CD14-positive monocyte (primary cell): ENCODE results near the gene SMPD3. TPM values are rescaled to one million over a fixed set of nuclear protein-coding genes. Genes with fewer than 3 reads are reported as not detected.

Experiments used
- DNase-seq, 3 donors: peaks; one replicate each; pipeline ENCODE4 v3.0.0-alpha.2; 2011 to 2022
- H2AFZ ChIP-seq: 2 replicates; pipeline ENCODE4 v1.6.0; 2012; ENCODE audit warnings: mild to moderate bottlenecking, low read depth, low read length, inconsistent platforms; ENCODE audit not compliant: insufficient read depth, poor library complexity, severe bottlenecking
- H3K27ac ChIP-seq, 2 donors: 1 replicate in 1 of 2; 2 replicates in 1 of 2; pipeline ENCODE4 v1.5.1; 2012 to 2013; ENCODE audit warnings: low read length in 2 of 2, control low read depth in 1 of 2, inconsistent platforms in 1 of 2, low read depth in 1 of 2, mild to moderate bottlenecking in 1 of 2
- H3K27me3 ChIP-seq, 2 donors: one replicate each; pipeline versions ENCODE4 v1.6.0 to v1.6.1; 2011 to 2013; ENCODE audit warnings: low read length in 2 of 2; ENCODE audit not compliant: control insufficient read depth in 2 of 2, insufficient read depth in 2 of 2
- H3K36me3 ChIP-seq, 2 donors: replicated peaks in 1 of 2; 1 replicate in 1 of 2; 2 replicates in 1 of 2; pipeline versions ENCODE4 v1.5.1 to v1.6.1; 2012 to 2013; ENCODE audit warnings: low read length in 2 of 2, control low read depth in 1 of 2, inconsistent platforms in 1 of 2, mild to moderate bottlenecking in 1 of 2; ENCODE audit not compliant: insufficient read depth in 2 of 2, control insufficient read depth in 1 of 2
- H3K4me1 ChIP-seq, 2 donors: 1 replicate in 1 of 2; 2 replicates in 1 of 2; pipeline versions ENCODE4 v1.5.1 to v1.6.1; 2012 to 2013; ENCODE audit warnings: low read length in 2 of 2, control low read depth in 1 of 2, inconsistent platforms in 1 of 2, mild to moderate bottlenecking in 1 of 2, moderate library complexity in 1 of 2; ENCODE audit not compliant: insufficient read depth in 2 of 2, control insufficient read depth in 1 of 2
- H3K4me2 ChIP-seq: replicated peaks from 2 replicates; pipeline ENCODE3; 2012; ENCODE audit warnings: low read length, moderate library complexity, mild to moderate bottlenecking; ENCODE audit not compliant: poor library complexity, severe bottlenecking; ENCODE audit errors: extremely low read depth
- H3K4me3 ChIP-seq, 3 experiments: fragments of 200-600 bp in 1 of 3; sonication (generic) in 1 of 3; replicated peaks in 1 of 3; 1 replicate in 2 of 3; 2 replicates in 1 of 3; pipeline ENCODE4 v1.5.1; 2011 to 2013; ENCODE audit warnings: low read length in 3 of 3, mild to moderate bottlenecking in 3 of 3, control low read depth in 2 of 3, low read depth in 2 of 3, inconsistent platforms in 1 of 3, moderate library complexity in 1 of 3
- H3K79me2 ChIP-seq: 2 replicates; pipeline ENCODE4 v1.6.0; 2012; ENCODE audit warnings: mild to moderate bottlenecking, control low read depth, inconsistent platforms, low read length, moderate library complexity; ENCODE audit not compliant: insufficient read depth
- H3K9ac ChIP-seq: 2 replicates; pipeline ENCODE4 v1.6.0; 2017; ENCODE audit warnings: low read length, mild to moderate bottlenecking; ENCODE audit not compliant: insufficient read depth, poor library complexity, severe bottlenecking
- H3K9me3 ChIP-seq, 2 donors: replicated peaks in 1 of 2; 1 replicate in 1 of 2; 2 replicates in 1 of 2; pipeline versions ENCODE4 v1.5.1 to v1.6.1; 2012 to 2013; ENCODE audit warnings: low read length in 2 of 2, control low read depth in 1 of 2; ENCODE audit not compliant: control insufficient read depth in 1 of 2, insufficient read depth in 1 of 2
- H4K20me1 ChIP-seq: 2 replicates; pipeline ENCODE4 v1.6.0; 2012; ENCODE audit warnings: mild to moderate bottlenecking, low read length, control low read depth, moderate library complexity; ENCODE audit not compliant: insufficient read depth
- H3K27ac Mint-ChIP-seq, 7 donors: one replicate each; pipeline ENCODE4 v1.8.0; 2020; ENCODE audit warnings: mild to moderate bottlenecking in 7 of 7, mixed read lengths in 7 of 7, moderate library complexity in 6 of 7, inconsistent platforms in 2 of 7
- H3K27me3 Mint-ChIP-seq, 3 donors: one replicate each; pipeline ENCODE4 v1.8.0; 2021 to 2022; ENCODE audit warnings: low read depth in 3 of 3, mild to moderate bottlenecking in 3 of 3, mixed read lengths in 3 of 3, moderate library complexity in 3 of 3, inconsistent platforms in 1 of 3
- H3K36me3 Mint-ChIP-seq, 2 donors: one replicate each; pipeline ENCODE4 v1.8.0; 2020; ENCODE audit warnings: mixed read lengths in 2 of 2, inconsistent platforms in 1 of 2, mild to moderate bottlenecking in 1 of 2
- H3K4me1 Mint-ChIP-seq: one replicate; pipeline ENCODE4 v1.8.0; 2020; ENCODE audit warnings: mild to moderate bottlenecking, mixed read lengths
- H3K4me3 Mint-ChIP-seq, 2 donors: one replicate each; pipeline ENCODE4 v1.8.0; 2020; ENCODE audit warnings: mild to moderate bottlenecking in 2 of 2, mixed read lengths in 2 of 2, moderate library complexity in 1 of 2
- H3K9me3 Mint-ChIP-seq, 7 donors: one replicate each; pipeline ENCODE4 v1.8.0; 2020 to 2022; ENCODE audit warnings: mixed read lengths in 7 of 7, mild to moderate bottlenecking in 6 of 7, moderate library complexity in 6 of 7, inconsistent platforms in 2 of 7
- WGBS: methylation state at CpG from one replicate; pipeline ENCODE4 v1.1.5; 2013; ENCODE audit warnings: missing lambda C conversion rate; ENCODE audit not compliant: insufficient coverage; 5-methylcytosine and 5-hydroxymethylcytosine counted together
- intact Hi-C, 2 donors: fragments of 100-400 bp; cut with micrococcal nuclease; formaldehyde crosslinking; loops; one replicate each; pipeline versions ENCODE4 v1.15.0 to v1.15.1; 2023
- polyA plus RNA-seq, 3 donors: library from polyadenylated mRNA; depleted of rRNA in 1 of 3; unstranded in 2 of 3; stranded (reverse) in 1 of 3; fragments of 300-500 nt in 2 of 3; fragments of >200 nt in 1 of 3; fragmentation: Illumina TruSeq in 2 of 3; gene quantifications; 1 replicate in 2 of 3; 2 replicates in 1 of 3; pipeline ENCODE4 v1.2.3, GENCODE V29; 2012 to 2021
- TF ChIP-seq, protein P1 (sequence below): fragments of 200-600 bp; IDR thresholded peaks from one replicate; pipeline ENCODE4 v1.8.0; 2022; ENCODE audit warnings: antibody characterized with exemption, mild to moderate bottlenecking

SMPD3 gene
- polyA plus RNA-seq, 3 donors = 0.40 to 1.1 (median 0.51) TPM

- intact Hi-C loops = loop anchor here (5.0 kb wide), 2 partner anchors 49 to 64 kb away; partner anchors contain the start of genes PLA2G15 (in 2 of the 2) and SLC7A6 (in 2 of the 2)
- Histone ChIP-seq H3K4me1 (peaks cover 23 to 26% of the 10 kb centered on the region in 2 donors), H3K27ac (peak within 1 kb of the TSS; percentile 93 to 94), H3K36me3 (peaks cover 24 to 50% of the 10 kb centered on the region in 2 donors), H2AFZ (peak within 1 kb of the TSS; percentile 94), H3K79me2 (peaks cover 77% of the 10 kb centered on the region), H3K27me3 (no peaks in the 10 kb centered on the region), H3K4me2 (peak within 1 kb of the TSS; percentile 87), H4K20me1 (peaks cover 37% of the 10 kb centered on the region), H3K9ac (peak within 1 kb of the TSS; percentile 85), H3K9me3 (no peaks in the 10 kb centered on the region), H3K4me3 (peak within 1 kb of the TSS; percentile 88 to 97 (median 95))
- under 1% methylated on average over 60 of the region's 62 CpGs for WGBS
- H3K4me3 Mint-ChIP-seq = peak within 1 kb of the TSS; percentile 92 to 95
- no peaks in the 10 kb centered on the region for H3K27me3 Mint-ChIP-seq
- TF ChIP-seq, protein P1, sequence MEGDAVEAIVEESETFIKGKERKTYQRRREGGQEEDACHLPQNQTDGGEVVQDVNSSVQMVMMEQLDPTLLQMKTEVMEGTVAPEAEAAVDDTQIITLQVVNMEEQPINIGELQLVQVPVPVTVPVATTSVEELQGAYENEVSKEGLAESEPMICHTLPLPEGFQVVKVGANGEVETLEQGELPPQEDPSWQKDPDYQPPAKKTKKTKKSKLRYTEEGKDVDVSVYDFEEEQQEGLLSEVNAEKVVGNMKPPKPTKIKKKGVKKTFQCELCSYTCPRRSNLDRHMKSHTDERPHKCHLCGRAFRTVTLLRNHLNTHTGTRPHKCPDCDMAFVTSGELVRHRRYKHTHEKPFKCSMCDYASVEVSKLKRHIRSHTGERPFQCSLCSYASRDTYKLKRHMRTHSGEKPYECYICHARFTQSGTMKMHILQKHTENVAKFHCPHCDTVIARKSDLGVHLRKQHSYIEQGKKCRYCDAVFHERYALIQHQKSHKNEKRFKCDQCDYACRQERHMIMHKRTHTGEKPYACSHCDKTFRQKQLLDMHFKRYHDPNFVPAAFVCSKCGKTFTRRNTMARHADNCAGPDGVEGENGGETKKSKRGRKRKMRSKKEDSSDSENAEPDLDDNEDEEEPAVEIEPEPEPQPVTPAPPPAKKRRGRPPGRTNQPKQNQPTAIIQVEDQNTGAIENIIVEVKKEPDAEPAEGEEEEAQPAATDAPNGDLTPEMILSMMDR = peak; percentile 19
- peak; percentile 88 to 94 (median 88) for DNase-seq
- H3K27ac Mint-ChIP-seq = peak within 1 kb of the TSS; percentile 91 to 96 (median 95)
- peaks cover 28 to 48% of the 10 kb centered on the region in 2 donors for H3K36me3 Mint-ChIP-seq
- H3K4me1 Mint-ChIP-seq = peaks cover 19% of the 10 kb centered on the region
- no peaks in the 10 kb centered on the region for H3K9me3 Mint-ChIP-seq
Observed at GRCh38 chr16:68310774-68311511, 137.4 kb downstream of the SMPD3 start, which contains the start of the genes PRMT7 and SLC7A6OS. PRMT7 (plus strand) TSS chr16:68311019; CDS start chr16:68315980, 4,961 bp downstream. SLC7A6OS (minus strand) TSS chr16:68310946; CDS start chr16:68310926, 20 bp downstream.

GRCh38 chr16:68310437-68310773, 137.9 kb downstream of the SMPD3 start:
- Histone ChIP-seq H3K79me2 (peaks cover 82% of the 10 kb centered on the region), H2AFZ (peak overlapping the region; percentile 94), H3K4me1 (peaks cover 23 to 26% of the 10 kb centered on the region in 2 donors), H3K9ac (peak overlapping the region; percentile 85), H3K4me2 (peak overlapping the region; percentile 87), H3K27ac (peak overlapping the region; percentile 93 to 94), H4K20me1 (peaks cover 40% of the 10 kb centered on the region), H3K4me3 (peak overlapping the region; percentile 88 to 97 (median 95)), H3K9me3 (no peaks in the 10 kb centered on the region), H3K36me3 (peaks cover 24 to 50% of the 10 kb centered on the region in 2 donors), H3K27me3 (no peaks in the 10 kb centered on the region)
- 0% methylated on average over 29 of the region's 29 CpGs for WGBS
- Mint-ChIP-seq H3K4me3 (peak overlapping the region; percentile 92 to 95), H3K9me3 (no peaks in the 10 kb centered on the region), H3K27ac (peak overlapping the region; percentile 91 to 96 (median 95)), H3K36me3 (peaks cover 28 to 48% of the 10 kb centered on the region in 2 donors), H3K27me3 (no peaks in the 10 kb centered on the region), H3K4me1 (peaks cover 19% of the 10 kb centered on the region)
- TF ChIP-seq, protein P1 = no peak
- intact Hi-C loops = loop anchor here (5.0 kb wide), 2 partner anchors 48 to 63 kb away; partner anchors contain the start of genes PLA2G15 (in 2 of the 2) and SLC7A6 (in 2 of the 2)
- DNase-seq = peak in 2 of 3 donors; percentile 46 to 69
